ENCODE measurements around the gene GATD1. TPM values are rescaled to one million over a fixed set of nuclear protein-coding genes. Genes with fewer than 3 reads are reported as not detected.

The GATD1 gene
- total and polyA plus RNA-seq, 5 donors from 2014 or later = 3.6 to 42.1 (median 5.1) TPM

- H3K9me3 Mint-ChIP-seq = no peaks in the 10 kb centered on the region
- H3K4me1 ChIP-seq (ENCODE audit: control insufficient read depth, insufficient read depth, low read length, poor library complexity, severe bottlenecking) = peaks cover 41% of the 10 kb centered on the region
- no peaks in the 10 kb centered on the region for H3K27me3 ChIP-seq (ENCODE audit: control insufficient read depth, insufficient read depth, low read length)
- peaks cover 0 to 18% (median 2%) of the 10 kb centered on the region in 4 donors for H3K4me1 Mint-ChIP-seq
- no peaks in the 10 kb centered on the region for H3K36me3 ChIP-seq (ENCODE audit: control insufficient read depth, insufficient read depth, low read length)
- no peak for DNase-seq
- no peak overlapping the region for H3K27ac Mint-ChIP-seq
- ATAC-seq (ENCODE audit: low read depth in 2 of 2) = no peak
- no peak overlapping the region for H3K4me3 ChIP-seq (ENCODE audit: low read depth, low read length)
- no peaks in the 10 kb centered on the region for H3K36me3 Mint-ChIP-seq
- H3K4me3 Mint-ChIP-seq = no peak overlapping the region
- no peaks in the 10 kb centered on the region for H3K27me3 Mint-ChIP-seq
- no peak overlapping the region for H3K27ac ChIP-seq (ENCODE audit: insufficient read depth, low read length, poor library complexity, severe bottlenecking)
- no peaks in the 10 kb centered on the region for H3K9me3 ChIP-seq (ENCODE audit: control insufficient read depth in 2 of 2, low read length in 2 of 2)
Measured at GRCh38 chr11:802018-802617, 24.8 kb upstream of the GATD1 start.

- no peaks in the 10 kb centered on the region for H3K36me3 ChIP-seq (ENCODE audit: control insufficient read depth, insufficient read depth, low read length)
- Mint-ChIP-seq H3K27ac (no peak overlapping the region), H3K4me1 (peaks cover 0 to 26% (median 3%) of the 10 kb centered on the region in 4 donors), H3K4me3 (no peak overlapping the region), H3K9me3 (no peaks in the 10 kb centered on the region), H3K27me3 (no peaks in the 10 kb centered on the region), H3K36me3 (no peaks in the 10 kb centered on the region)
- no peaks in the 10 kb centered on the region for H3K27me3 ChIP-seq (ENCODE audit: control insufficient read depth, insufficient read depth, low read length)
- peaks cover 50% of the 10 kb centered on the region for H3K4me1 ChIP-seq (ENCODE audit: control insufficient read depth, insufficient read depth, low read length, poor library complexity, severe bottlenecking)
- no peak overlapping the region for H3K4me3 ChIP-seq (ENCODE audit: low read depth, low read length)
- no peak for ATAC-seq (ENCODE audit: low read depth in 2 of 2)
- DNase-seq = no peak
- no peak overlapping the region for H3K27ac ChIP-seq (ENCODE audit: insufficient read depth, low read length, poor library complexity, severe bottlenecking)
- no peaks in the 10 kb centered on the region for H3K9me3 ChIP-seq (ENCODE audit: control insufficient read depth in 2 of 2, low read length in 2 of 2)
Measured at GRCh38 chr11:801097-801780, 24.0 kb upstream of the GATD1 start.

GRCh38 chr11:800473-800872 lies 23.2 kb upstream of the GATD1 start:
- no peaks in the 10 kb centered on the region for H3K36me3 Mint-ChIP-seq
- H3K27ac ChIP-seq (ENCODE audit: insufficient read depth, low read length, poor library complexity, severe bottlenecking) = no peak overlapping the region
- H3K4me3 ChIP-seq (ENCODE audit: low read depth, low read length) = no peak overlapping the region
- no peaks in the 10 kb centered on the region for H3K27me3 ChIP-seq (ENCODE audit: control insufficient read depth, insufficient read depth, low read length)
- no peak overlapping the region for H3K4me3 Mint-ChIP-seq
- H3K9me3 Mint-ChIP-seq = no peaks in the 10 kb centered on the region
- H3K27ac Mint-ChIP-seq = no peak overlapping the region
- H3K27me3 Mint-ChIP-seq = no peaks in the 10 kb centered on the region
- H3K4me1 Mint-ChIP-seq = peaks cover 0 to 28% (median 3%) of the 10 kb centered on the region in 4 donors
- H3K36me3 ChIP-seq (ENCODE audit: control insufficient read depth, insufficient read depth, low read length) = no peaks in the 10 kb centered on the region
- no peak for DNase-seq
- H3K4me1 ChIP-seq (ENCODE audit: control insufficient read depth, insufficient read depth, low read length, poor library complexity, severe bottlenecking) = peaks cover 54% of the 10 kb centered on the region
- H3K9me3 ChIP-seq (ENCODE audit: control insufficient read depth in 2 of 2, low read length in 2 of 2) = no peaks in the 10 kb centered on the region
- no peak for ATAC-seq (ENCODE audit: low read depth in 2 of 2)

GRCh38 chr11:799641-800316 lies 22.5 kb upstream of the GATD1 start:
- ATAC-seq (ENCODE audit: low read depth in 2 of 2) (no peak), DNase-seq (no peak)
- no peaks in the 10 kb centered on the region for H3K36me3 Mint-ChIP-seq
- H3K9me3 ChIP-seq (ENCODE audit: control insufficient read depth in 2 of 2, low read length in 2 of 2) = no peaks in the 10 kb centered on the region
- no peaks in the 10 kb centered on the region for H3K36me3 ChIP-seq (ENCODE audit: control insufficient read depth, insufficient read depth, low read length)
- H3K27me3 ChIP-seq (ENCODE audit: control insufficient read depth, insufficient read depth, low read length) = no peaks in the 10 kb centered on the region
- H3K27me3 Mint-ChIP-seq = no peaks in the 10 kb centered on the region
- peaks cover 0 to 27% (median 3%) of the 10 kb centered on the region in 4 donors for H3K4me1 Mint-ChIP-seq
- H3K4me3 ChIP-seq (ENCODE audit: low read depth, low read length) = no peak overlapping the region
- no peak overlapping the region for H3K4me3 Mint-ChIP-seq
- H3K27ac ChIP-seq (ENCODE audit: insufficient read depth, low read length, poor library complexity, severe bottlenecking) = no peak overlapping the region
- no peak overlapping the region for H3K27ac Mint-ChIP-seq
- no peaks in the 10 kb centered on the region for H3K9me3 Mint-ChIP-seq
- H3K4me1 ChIP-seq (ENCODE audit: control insufficient read depth, insufficient read depth, low read length, poor library complexity, severe bottlenecking) = peaks cover 54% of the 10 kb centered on the region

- ATAC-seq (ENCODE audit: low read depth in 2 of 2) = peak; percentile 72 to 77
- H3K27me3 Mint-ChIP-seq = no peaks in the 10 kb centered on the region
- H3K9me3 Mint-ChIP-seq = no peaks in the 10 kb centered on the region
- peak within 1 kb of the TSS; percentile 90 to 99 (median 96) for H3K4me3 Mint-ChIP-seq
- H3K27ac Mint-ChIP-seq = peak within 1 kb of the TSS; percentile 80 to 91 (median 87)
- peak; percentile 76 to 86 (median 86) for DNase-seq
- peaks cover 0 to 19% (median 3%) of the 10 kb centered on the region in 4 donors for H3K4me1 Mint-ChIP-seq
- no peaks in the 10 kb centered on the region for H3K27me3 ChIP-seq (ENCODE audit: control insufficient read depth, insufficient read depth, low read length)
- H3K36me3 Mint-ChIP-seq = no peaks in the 10 kb centered on the region
- H3K9me3 ChIP-seq (ENCODE audit: control insufficient read depth in 2 of 2, low read length in 2 of 2) = no peaks in the 10 kb centered on the region
- H3K4me3 ChIP-seq (ENCODE audit: low read depth, low read length) = peak within 1 kb of the TSS; percentile 55
- peaks cover 41% of the 10 kb centered on the region for H3K4me1 ChIP-seq (ENCODE audit: control insufficient read depth, insufficient read depth, low read length, poor library complexity, severe bottlenecking)
- peaks cover 8% of the 10 kb centered on the region for H3K36me3 ChIP-seq (ENCODE audit: control insufficient read depth, insufficient read depth, low read length)
- peak within 1 kb of the TSS; percentile 92 for H3K27ac ChIP-seq (ENCODE audit: insufficient read depth, low read length, poor library complexity, severe bottlenecking)
Measured at GRCh38 chr11:798093-798713, 20.9 kb upstream of the GATD1 start, which contains the start of gene SLC25A22. Gene SLC25A22 (minus strand): TSS chr11:798281. CDS start chr11:795006, 3,275 bp downstream.

GRCh38 chr11:797296-798092 lies 20.2 kb upstream of the GATD1 start:
- Histone ChIP-seq H3K4me3 (ENCODE audit: low read depth, low read length) (peak overlapping the region; percentile 55), H3K9me3 (ENCODE audit: control insufficient read depth in 2 of 2, low read length in 2 of 2) (no peaks in the 10 kb centered on the region), H3K27ac (ENCODE audit: insufficient read depth, low read length, poor library complexity, severe bottlenecking) (peak overlapping the region; percentile 92), H3K36me3 (ENCODE audit: control insufficient read depth, insufficient read depth, low read length) (peaks cover 8% of the 10 kb centered on the region), H3K27me3 (ENCODE audit: control insufficient read depth, insufficient read depth, low read length) (no peaks in the 10 kb centered on the region), H3K4me1 (ENCODE audit: control insufficient read depth, insufficient read depth, low read length, poor library complexity, severe bottlenecking) (peaks cover 38% of the 10 kb centered on the region)
- H3K27ac Mint-ChIP-seq = peak overlapping the region; percentile 80 to 91 (median 87)
- H3K27me3 Mint-ChIP-seq = no peaks in the 10 kb centered on the region
- no peaks in the 10 kb centered on the region for H3K36me3 Mint-ChIP-seq
- DNase-seq (peak; percentile 69 to 84 (median 75)), ATAC-seq (ENCODE audit: low read depth in 2 of 2) (peak; percentile 46 to 52)
- no peaks in the 10 kb centered on the region for H3K9me3 Mint-ChIP-seq
- H3K4me3 Mint-ChIP-seq = peak overlapping the region; percentile 90 to 99 (median 96)
- peaks cover 0 to 17% (median 3%) of the 10 kb centered on the region in 4 donors for H3K4me1 Mint-ChIP-seq
